Right ventricle myocardium inferior (tissue), 1 donor: Measurements from ENCODE around the gene ATP7A. TPM values are rescaled to one million over a fixed set of nuclear protein-coding genes. Genes with fewer than 3 reads are reported as not detected.
"Not testable (repeated sequence)": the region's sequence is repeated elsewhere in the genome, so short reads cannot be mapped to it uniquely, and the experiment has no call there.

Experiments used
- ATAC-seq: fragments of 200-7000 bp; cut with Tn5 transposase; one replicate; pipeline ENCODE4 v1.9.1; 2020; ENCODE audit warnings: mild to moderate bottlenecking, moderate library complexity
- DNase-seq: peaks from one replicate; pipeline ENCODE4 v3.0.0; 2021; ENCODE audit errors: missing footprints
- intact Hi-C: fragments of 100-400 bp; cut with DNase I; formaldehyde crosslinking; loops from one replicate; pipeline ENCODE4 v1.11.0; 2022
- long read RNA-seq: library from polyadenylated mRNA; unstranded; transcript quantifications from one replicate; pipeline ENCODE4 v2.0.0, GENCODE V29; 2021
- total RNA-seq: library from RNA; stranded (reverse); fragmentation: NEBNext Ultra II Directional; extraction: Animal tissue kit (Norgen Biotek cat#: 25700); gene quantifications from one replicate; pipeline ENCODE4 v1.2.1, GENCODE V29; 2021
- donor health status: DM: no; HTN: yes; CAD: no; lungs with severe emphysema.

Gene ATP7A
- 5.4 TPM for total RNA-seq
- long read RNA-seq, partial matches to known transcripts, result 1 of 1 reads
- long read RNA-seq, other reads (novel, unspliced or antisense), result 0 of 1 reads

DNA sequence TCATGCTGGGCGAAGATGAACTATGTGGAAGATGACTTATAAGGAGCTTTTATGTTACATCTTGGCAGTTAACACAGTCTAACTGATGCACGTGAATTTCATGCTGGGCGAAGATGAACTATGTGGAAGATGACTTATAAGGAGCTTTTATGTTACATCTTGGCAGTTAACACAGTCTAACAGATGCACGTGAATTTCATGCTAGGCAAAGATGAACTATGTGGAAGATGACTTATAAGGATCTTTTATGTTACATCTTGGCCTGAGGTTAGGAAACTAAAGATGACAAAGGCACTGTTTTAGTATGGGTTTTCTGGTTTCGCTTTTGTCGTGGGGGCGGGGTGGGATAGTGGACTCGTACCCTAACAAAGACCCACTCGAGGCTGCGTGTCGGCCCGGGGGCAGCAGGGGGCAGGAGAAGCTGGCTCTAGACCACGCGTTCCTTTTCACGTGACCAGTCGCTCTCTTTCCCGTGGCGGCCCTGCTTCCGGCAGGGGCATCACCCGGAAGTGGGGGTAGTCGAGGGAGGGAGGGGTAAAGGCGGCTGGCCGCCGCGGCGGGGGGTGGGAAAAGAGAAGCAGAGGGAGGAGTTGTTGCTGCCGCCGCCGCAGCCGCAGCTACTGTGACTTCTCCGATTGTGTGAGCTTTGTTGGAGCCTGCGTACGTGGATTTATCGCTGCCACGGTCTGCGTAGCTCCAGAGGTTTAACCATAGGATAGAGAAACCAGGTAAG is at the start of gene ATP7A:
Gene ATP7A (plus strand): TSS at position 586 of the 733 bp plus-strand sequence. CDS start 60,949 bp downstream, outside the sequence.
- intact Hi-C loops, result loop anchor here (5.0 kb wide), 1 partner anchor 112 kb away; no protein-coding TSS in a partner anchor
- DNase-seq (peak; percentile 95), ATAC-seq (peak; percentile 97)

DNA sequence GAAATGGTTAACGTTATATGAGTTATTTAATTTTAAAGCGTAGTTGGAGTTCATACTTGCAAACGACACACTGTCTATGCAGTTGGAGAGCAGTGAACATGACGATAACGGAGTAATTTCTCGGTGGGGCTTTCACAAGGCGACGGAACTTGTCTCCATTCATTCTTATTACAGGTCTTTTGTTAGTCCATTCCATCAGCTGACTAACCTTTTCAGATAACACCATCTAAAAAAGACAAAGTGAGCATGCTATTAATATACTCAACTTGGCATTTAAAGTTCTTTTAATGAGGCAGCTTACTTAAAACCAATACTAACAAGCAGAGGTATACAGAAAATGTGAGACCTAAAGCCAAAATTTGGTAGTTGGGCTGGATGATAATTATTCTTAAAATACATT is 35.1 kb upstream of the ATP7A start:
- intact Hi-C loops, result no loop called here
- no peak for ATAC-seq
- DNase-seq, result no peak

GRCh38 chrX:77881418-77881817 is 29.1 kb upstream of the ATP7A start:
- intact Hi-C loops, ATAC-seq, DNase-seq: not testable (repeated sequence)

DNA sequence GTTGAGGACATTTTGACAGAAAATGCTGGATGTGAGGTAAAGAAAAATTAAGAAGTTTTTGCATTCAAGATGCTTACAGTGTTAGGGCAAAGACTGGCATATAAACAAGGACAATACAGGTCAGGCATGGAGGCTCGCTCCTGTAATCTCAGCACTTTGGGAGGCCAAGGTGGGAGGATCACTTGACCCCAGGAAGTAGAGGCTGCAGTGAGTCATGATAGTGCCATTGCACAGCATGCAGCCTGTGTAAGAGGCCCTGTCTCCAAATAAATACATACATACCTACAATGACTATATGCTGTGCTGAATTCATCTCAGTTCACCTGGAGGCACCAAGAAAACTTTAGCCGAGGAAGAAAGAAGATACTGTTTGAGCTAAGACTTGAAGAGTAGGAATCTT is 17.6 kb upstream of the ATP7A start:
- intact Hi-C loops, result loop anchor here (10.0 kb wide), 1 partner anchor 448 kb away; the partner anchor contains the start of gene FGF16
- ATAC-seq, result no peak
- no peak for DNase-seq

GRCh38 chrX:77893713-77894112 is 16.8 kb upstream of the ATP7A start:
- intact Hi-C loops, result loop anchor here (10.0 kb wide), 1 partner anchor 449 kb away; the partner anchor contains the start of gene FGF16
- ATAC-seq, result no peak
- DNase-seq, result no peak

- peak; percentile 97 for ATAC-seq
- intact Hi-C loops, result loop anchor here (10.0 kb wide), 1 partner anchor 450 kb away; the partner anchor contains the start of gene FGF16
- DNase-seq, result peak; percentile 94
Measured at GRCh38 chrX:77894921-77895886, 15.3 kb upstream of the ATP7A start, which contains the start of gene MAGT1. TSS of gene MAGT1 (minus strand) at chrX:77895435. CDS start at chrX:77895410, 25 bp downstream.

- intact Hi-C loops, result loop anchor here (10.0 kb wide), 1 partner anchor 454 kb away; the partner anchor contains the start of gene FGF16
- ATAC-seq (peak; percentile 84), DNase-seq (no peak)
Measured at GRCh38 chrX:77899081-77899828, 11.2 kb upstream of the ATP7A start, which contains the start of gene COX7B. TSS of gene COX7B (plus strand) at chrX:77899468. CDS start at chrX:77899554, 86 bp downstream.

DNA sequence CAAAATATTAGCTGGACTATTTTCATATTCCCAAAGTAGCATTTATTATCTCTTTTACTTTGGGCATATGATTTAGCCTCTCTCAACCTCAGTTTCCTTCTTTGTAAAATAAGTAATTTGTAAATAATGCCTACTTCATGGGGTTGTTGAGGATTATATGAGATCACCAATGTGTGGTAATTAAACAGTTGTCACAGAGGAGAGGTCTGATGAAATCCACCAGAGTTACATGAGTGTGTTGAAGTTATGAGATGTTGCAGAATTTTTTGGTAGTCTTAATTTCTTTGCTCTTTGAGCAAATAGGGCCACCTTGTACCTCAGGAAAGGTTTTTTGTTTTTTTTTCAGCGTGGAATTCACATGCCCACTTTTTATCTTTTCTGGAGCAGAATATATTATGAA is 9.8 kb upstream of the ATP7A start:
- intact Hi-C loops, result no loop called here

DNA sequence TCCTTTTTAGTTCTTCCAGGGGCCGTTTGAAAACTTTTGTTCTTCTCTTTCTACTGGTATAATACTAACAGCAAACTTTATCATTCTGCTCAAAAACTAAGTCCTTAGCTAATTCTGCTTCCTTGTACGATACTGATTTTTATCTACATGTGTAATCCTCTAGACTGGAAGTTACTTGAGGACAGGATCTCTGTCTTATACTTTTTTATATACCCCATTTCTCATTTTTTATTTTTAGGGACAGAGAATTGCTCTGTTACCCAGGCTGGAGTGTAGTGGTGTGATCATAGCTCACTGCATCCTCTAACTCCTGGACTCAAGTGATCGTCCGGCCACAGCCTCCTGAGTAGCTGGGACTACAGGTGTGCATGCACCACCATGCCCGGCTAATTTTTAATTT is 9.0 kb upstream of the ATP7A start:
- intact Hi-C loops, result no loop called here
- no peak for DNase-seq
- no peak for ATAC-seq

More for the DNA sequence above, 9.8 kb upstream of the ATP7A start:
- DNase-seq, result no peak
- no peak for ATAC-seq

DNA sequence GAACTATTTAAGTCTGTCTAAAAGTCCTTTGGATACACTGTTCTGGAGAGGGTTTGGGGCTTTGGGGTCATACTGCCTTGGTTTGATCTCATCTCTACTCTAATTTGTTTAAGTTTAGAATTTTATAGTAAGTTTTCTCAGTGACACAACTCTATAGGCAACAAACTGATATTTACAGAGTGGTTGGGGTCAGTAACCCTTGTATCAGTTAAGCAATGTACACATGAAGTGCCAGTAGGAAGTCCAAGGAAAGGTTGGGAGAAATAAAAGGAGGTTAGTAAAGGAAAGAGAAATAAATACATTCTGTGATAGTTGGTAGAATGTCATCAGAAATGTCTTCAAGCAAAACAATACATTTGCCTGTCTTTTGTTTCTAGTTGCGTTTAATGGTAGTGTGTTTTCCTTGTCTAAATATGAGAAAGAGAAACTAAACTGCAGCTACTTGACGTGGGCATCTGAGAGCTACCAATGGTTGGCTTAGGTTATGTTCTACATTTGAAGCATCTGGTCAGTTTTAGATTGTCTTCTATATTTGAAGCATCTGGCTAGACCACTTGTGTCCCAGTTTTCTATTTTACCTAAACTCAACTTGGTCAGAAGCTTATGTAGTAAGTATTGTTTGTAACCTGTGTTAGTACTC is 6.9 kb downstream of the ATP7A start:
- intact Hi-C loops, result no loop called here
- DNase-seq, result no peak
- ATAC-seq, result no peak

DNA sequence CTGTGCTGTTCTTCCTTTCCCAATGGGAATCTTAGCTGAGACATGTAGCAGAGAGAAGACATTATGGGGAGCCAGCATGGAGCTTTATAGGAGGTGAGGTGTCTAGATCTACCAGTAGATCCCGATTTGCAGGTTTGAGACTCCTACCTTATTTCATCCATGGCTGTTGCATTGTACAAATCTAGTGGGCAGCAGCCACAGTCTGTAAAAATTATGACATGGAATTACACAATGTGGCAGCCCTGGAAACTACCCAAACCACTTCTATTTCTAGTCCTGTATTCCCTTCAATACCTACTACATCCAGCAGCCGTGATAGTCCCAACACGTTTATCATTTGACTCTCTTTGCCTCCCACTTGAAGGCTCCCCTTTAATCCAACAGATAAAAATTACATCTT is 8.1 kb downstream of the ATP7A start:
- DNase-seq (no peak), ATAC-seq (peak; percentile 31)
- intact Hi-C loops, result no loop called here

DNA sequence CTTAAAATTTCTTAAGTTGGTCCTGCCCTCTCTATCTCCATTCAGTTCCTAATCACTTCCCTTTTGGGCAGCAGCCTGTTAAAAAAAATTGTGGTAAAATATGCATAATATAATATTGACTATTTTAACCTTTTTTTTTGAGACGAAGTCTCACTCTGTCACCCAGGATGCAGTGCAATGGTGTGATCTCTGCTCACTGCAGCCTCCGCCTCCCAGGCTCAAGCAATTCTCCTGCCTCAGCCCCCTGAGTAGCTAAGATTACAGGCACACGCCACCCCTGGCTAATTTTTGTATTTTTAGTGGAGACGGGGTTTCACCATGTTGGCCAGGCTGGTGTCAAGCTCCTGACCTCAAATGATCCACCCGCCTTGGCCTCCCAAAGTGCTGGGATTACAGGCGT is 8.9 kb downstream of the ATP7A start:
- ATAC-seq, DNase-seq, intact Hi-C loops: not testable (repeated sequence)

- ATAC-seq (no peak), DNase-seq (no peak)
- intact Hi-C loops, result no loop called here
Measured at GRCh38 chrX:77922787-77923186, 12.3 kb downstream of the ATP7A start.

DNA sequence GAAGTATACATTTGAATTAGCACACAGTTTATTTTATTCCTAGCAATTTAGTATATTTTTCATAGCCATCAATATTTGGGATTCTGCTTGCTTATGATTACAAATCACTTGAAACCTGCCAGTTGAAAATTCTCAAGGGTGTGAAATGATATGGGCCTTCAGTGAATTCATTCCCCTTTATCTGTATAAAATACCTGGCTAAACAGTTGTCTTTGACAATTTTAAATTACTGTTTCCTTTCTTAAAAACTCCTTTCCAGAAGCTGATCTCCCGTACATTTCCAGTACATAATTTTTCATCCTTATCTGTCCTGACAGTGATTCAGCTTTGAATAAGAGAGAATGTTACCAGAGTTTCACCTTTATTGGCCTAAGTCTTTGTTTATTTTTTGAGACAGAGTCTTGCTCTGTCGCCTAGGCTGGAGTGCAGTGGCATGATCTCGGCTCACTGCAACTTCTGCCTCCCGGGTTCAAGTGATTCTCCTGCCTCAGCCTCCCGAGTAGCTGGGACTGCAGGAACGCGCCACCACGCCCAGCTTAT is 13.9 kb downstream of the ATP7A start:
- intact Hi-C loops, result no loop called here
- DNase-seq (no peak), ATAC-seq (no peak)

DNA sequence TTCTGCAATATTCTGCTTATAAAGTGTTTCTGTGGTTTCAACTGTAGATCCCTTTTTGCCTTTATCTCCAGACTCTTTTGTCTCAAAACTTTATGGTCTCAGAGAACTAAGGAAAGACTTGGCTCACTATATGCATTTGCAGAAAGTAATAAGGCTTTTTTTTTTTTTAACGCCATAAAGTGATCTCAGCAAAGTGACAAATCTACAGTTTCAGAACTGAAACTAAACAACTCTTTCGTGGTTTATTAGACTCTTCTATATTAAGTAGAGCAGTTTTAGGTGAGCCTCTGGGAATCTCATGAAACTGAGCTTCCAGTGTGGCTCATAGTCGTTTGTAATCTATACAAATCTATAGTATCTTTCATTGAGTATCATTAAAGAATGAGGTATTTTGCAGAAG is 15.3 kb downstream of the ATP7A start:
- DNase-seq (no peak), ATAC-seq (no peak)
- intact Hi-C loops, result no loop called here

GRCh38 chrX:77930581-77930980 is 20.1 kb downstream of the ATP7A start:
- intact Hi-C loops, result no loop called here
- ATAC-seq (no peak), DNase-seq (no peak)

DNA sequence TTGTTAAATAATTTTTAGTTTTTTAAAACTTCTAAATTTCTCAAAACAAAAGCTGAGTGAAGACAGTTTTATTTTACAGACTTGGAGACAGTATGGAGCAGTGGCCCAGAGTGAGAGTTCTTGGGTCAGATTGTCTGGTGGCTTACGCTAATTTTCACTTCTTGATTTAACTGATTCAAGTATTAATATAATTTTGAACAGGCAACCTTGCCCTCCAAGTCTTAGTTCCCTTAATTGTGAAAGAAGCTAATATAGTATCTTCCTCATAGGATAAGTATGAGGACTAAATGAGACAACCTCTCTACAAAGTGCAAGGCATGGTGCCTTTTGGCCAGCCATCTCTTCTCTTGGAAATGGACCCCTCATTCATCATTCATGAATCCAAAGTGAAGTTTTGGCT is 25.4 kb downstream of the ATP7A start:
- no peak for DNase-seq
- intact Hi-C loops, result no loop called here
- ATAC-seq, result no peak

DNA sequence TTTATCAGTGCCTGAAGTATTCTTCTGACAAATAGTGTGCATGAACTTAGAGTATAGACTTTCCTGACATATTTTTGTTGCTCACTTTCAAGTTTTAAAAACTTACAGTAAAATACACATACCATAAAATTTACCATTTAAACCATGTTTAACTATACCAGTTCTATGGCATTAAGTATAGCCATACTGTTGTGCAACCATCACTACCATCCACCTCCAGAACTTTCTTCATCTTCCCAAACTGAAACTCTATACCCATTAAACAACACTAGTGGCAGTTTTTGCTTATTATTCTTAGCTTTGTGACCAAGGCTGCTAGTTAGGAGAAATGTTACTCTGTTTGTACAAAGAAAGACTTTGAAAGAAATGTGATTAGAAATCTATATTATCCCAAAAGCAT is 25.8 kb downstream of the ATP7A start:
- DNase-seq, result no peak
- ATAC-seq, result no peak
- intact Hi-C loops, result no loop called here
